ENCODE measurements around the gene DBR1. TPM values are rescaled to one million over a fixed set of nuclear protein-coding genes. Genes with fewer than 3 reads are reported as not detected.

DBR1 gene
- total and polyA plus RNA-seq, 9 of the 15 experiments (the other 6 are each of a cell fraction or from before 2014, with no cell fraction given): 2.7 to 14.1 (median 10.9) TPM

- no peak for TF ChIP-seq ZNF583 (CRISPR knock-in tag; IDR thresholded peaks at IDR 0.05)
- TF ChIP-seq MYC (IDR thresholded peaks at IDR 0.05; ENCODE audit: low read depth, low read length): no peak
- no peak for TF ChIP-seq MYC (CRISPR knock-in tag; IDR thresholded peaks at IDR 0.05; ENCODE audit: borderline replicate concordance, low read depth)
- no peak for TF ChIP-seq PRMT5 (CRISPR knock-in tag; IDR thresholded peaks at IDR 0.05)
- TF ChIP-seq KLF16 (IDR thresholded peaks at IDR 0.05): no peak
- TF ChIP-seq FOS (IDR thresholded peaks at IDR 0.05; ENCODE audit: extremely low read depth, insufficient read length): no peak
These were observed 38.9 kb downstream of the DBR1 start (continued) for GRCh38 chr3:138135833-138136194.

- DNase-seq (ENCODE audit: extremely low read depth in 1 of 4, low spot score in 3 of 4): no peak
These were observed 39.4 kb downstream of the DBR1 start for GRCh38 chr3:138135146-138135832.

More at GRCh38 chr3:138135146-138135832, 39.4 kb downstream of the DBR1 start:
- no peak overlapping the region for H2AFZ ChIP-seq (ENCODE audit: low read depth, low read length)
- ATAC-seq: no peak
- no peaks in the 10 kb centered on the region for H3K4me1 ChIP-seq (replicated peaks in 1 of 2; ENCODE audit: control insufficient read depth in 2 of 2, insufficient read depth in 2 of 2, low read length in 2 of 2)
- in situ Hi-C loops (cut with MboI): no loop called here
- POLR2A ChIA-PET: no interaction called here
- WGBS (ENCODE audit: insufficient coverage, low coverage, missing lambda C conversion rate): 0% methylated on average over 3 of the region's 3 CpGs
- H4K20me1 ChIP-seq (replicated peaks; ENCODE audit: control insufficient read depth, insufficient read depth, low read length): no peaks in the 10 kb centered on the region
- intact Hi-C loops (cut with micrococcal nuclease): no loop called here
- TF ChIP-seq HCFC1 (IDR thresholded peaks at IDR 0.05; ENCODE audit: low read depth, low read length) (no peak), SETDB1 (IDR thresholded peaks at IDR 0.05; ENCODE audit: low read length) (no peak), U2AF2 (optimal IDR thresholded peaks at IDR 0.05; ENCODE audit: low read depth, low read length) (no peak), PRMT5 (CRISPR knock-in tag; IDR thresholded peaks at IDR 0.05) (no peak), ZNF75A (CRISPR knock-in tag; IDR thresholded peaks at IDR 0.05) (no peak), RHOXF2B (CRISPR knock-in tag; conservative IDR thresholded peaks at IDR 0.05) (no peak), BMI1 (IDR thresholded peaks at IDR 0.05; ENCODE audit: low read length) (no peak), ZNF77 (CRISPR knock-in tag; IDR thresholded peaks at IDR 0.05) (no peak), TCFL5 (CRISPR knock-in tag; conservative IDR thresholded peaks at IDR 0.05) (no peak), POLR3G (IDR thresholded peaks at IDR 0.05; ENCODE audit: extremely low read depth, insufficient read length, insufficient replicate concordance) (no peak)
- CTCF ChIA-PET (ENCODE audit: low intra/inter-chr PET ratio): no interaction called here
- no peak for FAIRE-seq
- no peaks in the 10 kb centered on the region for H3K9me3 ChIP-seq (replicated peaks; ENCODE audit: control insufficient read depth, insufficient read depth, low read depth, low read length)
- H3K9me1 ChIP-seq (ENCODE audit: control insufficient read depth, insufficient read depth, low read length): no peaks in the 10 kb centered on the region
- H3K79me2 ChIP-seq (ENCODE audit: control insufficient read depth, insufficient read depth, low read length): no peaks in the 10 kb centered on the region
- H3K27ac ChIP-seq (ENCODE audit: extremely low read depth, low read depth, low read length): no peak overlapping the region
- H3K9ac ChIP-seq (ENCODE audit: insufficient read depth in 1 of 2, low read depth in 2 of 2, low read length in 2 of 2): no peak overlapping the region
- peaks cover 0 to 4% of the 10 kb centered on the region in 2 experiments; a peak in 2 of 5 replicates for H3K27me3 ChIP-seq (ENCODE audit: control insufficient read depth in 2 of 2, insufficient read depth in 2 of 2, low read length in 2 of 2)
- no peak overlapping the region for H3K4me2 ChIP-seq (ENCODE audit: insufficient read depth, low read length)
- no TSS peak for BruUV-seq (replicated peaks)
- H3K4me3 ChIP-seq: no peak overlapping the region
- H3K36me3 ChIP-seq (ENCODE audit: control insufficient read depth, insufficient read depth, low read length): no peaks in the 10 kb centered on the region

Data from K562 (cell line).